Esophagus (tissue), 2 donors: ENCODE results near the gene FCRL1. TPM values are rescaled to one million over a fixed set of nuclear protein-coding genes. Genes with fewer than 3 reads are reported as not detected.

Experiments used
- H3K27ac ChIP-seq, 2 donors: one replicate each; pipeline ENCODE4 v1.5.1; 2013; ENCODE audit warnings: low read depth in 2 of 2, mild to moderate bottlenecking in 2 of 2, inconsistent platforms in 1 of 2, low read length in 1 of 2, moderate library complexity in 1 of 2
- H3K27me3 ChIP-seq, 2 donors: one replicate each; pipeline ENCODE4 v1.6.1; 2013; ENCODE audit warnings: low read length in 2 of 2, control low read depth in 1 of 2, mild to moderate bottlenecking in 1 of 2; ENCODE audit not compliant: insufficient read depth in 2 of 2, control insufficient read depth in 1 of 2
- H3K36me3 ChIP-seq, 2 donors: one replicate each; pipeline ENCODE4 v1.6.1; 2013; ENCODE audit warnings: low read length in 1 of 2; ENCODE audit not compliant: control insufficient read depth in 2 of 2, insufficient read depth in 2 of 2
- H3K4me1 ChIP-seq, 2 donors: one replicate each; pipeline ENCODE4 v1.6.1; 2013; ENCODE audit warnings: low read length in 1 of 2; ENCODE audit not compliant: control insufficient read depth in 2 of 2, insufficient read depth in 2 of 2
- H3K4me3 ChIP-seq, 2 donors: one replicate each; pipeline ENCODE4 v1.5.1; 2013; ENCODE audit warnings: low read length in 2 of 2, mild to moderate bottlenecking in 2 of 2, low read depth in 1 of 2, moderate library complexity in 1 of 2
- H3K9me3 ChIP-seq, 2 donors: one replicate each; pipeline ENCODE4 v1.6.1; 2013; ENCODE audit warnings: mild to moderate bottlenecking in 2 of 2, low read depth in 1 of 2, low read length in 1 of 2, moderate library complexity in 1 of 2; ENCODE audit not compliant: control insufficient read depth in 2 of 2, insufficient read depth in 1 of 2
- WGBS, 2 donors: extraction: QIAGEN DNeasy Blood & Tissue Kit; methylation state at CpG; one replicate each; pipeline ENCODE4 v1.1.7; 2013; 5-methylcytosine and 5-hydroxymethylcytosine counted together
- polyA plus RNA-seq, 2 donors: library from polyadenylated mRNA; stranded (reverse); fragments of 200-250 nt; gene quantifications; one replicate each; pipeline ENCODE4 v1.2.3, GENCODE V29; 2013
- donor health status: healthy with polysubstance abuse.
- donor health status: Bipolar disorder and iron deficiency.

The FCRL1 gene
- polyA plus RNA-seq, 2 donors = 0.04 TPM; not detected in 1

- WGBS, 2 donors = 66 to 73% methylated on average over 4 of the region's 4 CpGs
- no peak overlapping the region for H3K27ac ChIP-seq
- no peaks in the 10 kb centered on the region for H3K36me3 ChIP-seq
Measured at GRCh38 chr1:157775101-157775870, 44.6 kb downstream of the FCRL1 start.

GRCh38 chr1:157774412-157774811, 45.5 kb downstream of the FCRL1 start:
- Histone ChIP-seq H3K27me3 (no peaks in the 10 kb centered on the region), H3K4me1 (no peaks in the 10 kb centered on the region), H3K9me3 (no peaks in the 10 kb centered on the region), H3K27ac (no peak overlapping the region), H3K4me3 (no peak overlapping the region), H3K36me3 (no peaks in the 10 kb centered on the region)
- WGBS, 2 donors = 58 to 75% methylated on average over 2 of the region's 2 CpGs

More at GRCh38 chr1:157775101-157775870, 44.6 kb downstream of the FCRL1 start:
- H3K27me3 ChIP-seq = no peaks in the 10 kb centered on the region
- H3K4me3 ChIP-seq = no peak overlapping the region
- no peaks in the 10 kb centered on the region for H3K4me1 ChIP-seq
- no peaks in the 10 kb centered on the region for H3K9me3 ChIP-seq

- no peaks in the 10 kb centered on the region for H3K27me3 ChIP-seq
- no peaks in the 10 kb centered on the region for H3K36me3 ChIP-seq
- no peaks in the 10 kb centered on the region for H3K9me3 ChIP-seq
- H3K4me3 ChIP-seq = no peak overlapping the region
- no peak overlapping the region for H3K27ac ChIP-seq
- WGBS, 2 donors = 20 to 24% methylated on average over 1 of the region's 1 CpG
- H3K4me1 ChIP-seq = no peaks in the 10 kb centered on the region
Measured at GRCh38 chr1:157773493-157774350, 46.2 kb downstream of the FCRL1 start.

GRCh38 chr1:157771661-157772425, 48.1 kb downstream of the FCRL1 start:
- no peak overlapping the region for H3K4me3 ChIP-seq
- no peaks in the 10 kb centered on the region for H3K9me3 ChIP-seq
- no peaks in the 10 kb centered on the region for H3K36me3 ChIP-seq
- no peaks in the 10 kb centered on the region for H3K27me3 ChIP-seq
- no peak overlapping the region for H3K27ac ChIP-seq
- WGBS, 2 donors = 68 to 78% methylated on average over 8 of the region's 8 CpGs
- no peaks in the 10 kb centered on the region for H3K4me1 ChIP-seq

GRCh38 chr1:157770442-157771043, 49.4 kb downstream of the FCRL1 start:
- Histone ChIP-seq H3K27me3 (no peaks in the 10 kb centered on the region), H3K36me3 (no peaks in the 10 kb centered on the region), H3K9me3 (no peaks in the 10 kb centered on the region), H3K27ac (no peak overlapping the region), H3K4me1 (no peaks in the 10 kb centered on the region), H3K4me3 (no peak overlapping the region)
- WGBS, 2 donors = 53 to 58% methylated on average over 9 of the region's 9 CpGs

GRCh38 chr1:157766792-157767191, 53.1 kb downstream of the FCRL1 start:
- no peaks in the 10 kb centered on the region for H3K4me1 ChIP-seq
- H3K36me3 ChIP-seq = no peaks in the 10 kb centered on the region
- H3K9me3 ChIP-seq = peaks cover 0 to 3% of the 10 kb centered on the region in 2 donors
- H3K4me3 ChIP-seq = no peak overlapping the region
- H3K27me3 ChIP-seq = no peaks in the 10 kb centered on the region
- H3K27ac ChIP-seq = no peak overlapping the region

GRCh38 chr1:157758018-157758417, 61.9 kb downstream of the FCRL1 start:
- no peaks in the 10 kb centered on the region for H3K4me1 ChIP-seq
- H3K4me3 ChIP-seq = no peak overlapping the region
- H3K9me3 ChIP-seq = peaks cover 0 to 3% of the 10 kb centered on the region in 2 donors
- 85 to 87% methylated on average over 4 of the region's 4 CpGs for WGBS, 2 donors
- H3K27ac ChIP-seq = no peak overlapping the region
- H3K27me3 ChIP-seq = no peaks in the 10 kb centered on the region
- no peaks in the 10 kb centered on the region for H3K36me3 ChIP-seq

GRCh38 chr1:157753611-157754010, 66.3 kb downstream of the FCRL1 start:
- Histone ChIP-seq H3K4me1 (no peaks in the 10 kb centered on the region), H3K4me3 (no peak overlapping the region), H3K27me3 (no peaks in the 10 kb centered on the region), H3K27ac (no peak overlapping the region), H3K36me3 (no peaks in the 10 kb centered on the region), H3K9me3 (no peaks in the 10 kb centered on the region)
- WGBS, 2 donors = 63 to 79% methylated on average over 1 of the region's 1 CpG

- Histone ChIP-seq H3K27ac (no peak overlapping the region), H3K4me3 (no peak overlapping the region), H3K4me1 (no peaks in the 10 kb centered on the region), H3K36me3 (no peaks in the 10 kb centered on the region), H3K9me3 (no peaks in the 10 kb centered on the region), H3K27me3 (no peaks in the 10 kb centered on the region)
- 51 to 59% methylated on average over 3 of the region's 3 CpGs for WGBS, 2 donors
Measured at GRCh38 chr1:157751283-157751682, 68.6 kb downstream of the FCRL1 start.
